Colonic mucosa (tissue), 4 donors: ENCODE data around the gene PLA2G4F. TPM values are rescaled to one million over a fixed set of nuclear protein-coding genes. Genes with fewer than 3 reads are reported as not detected.

ENCODE experiments used
- DNase-seq: peaks from one replicate; pipeline ENCODE4 v3.0.0-alpha.2; 2020
- H3K27ac ChIP-seq: fragments of 200-600 bp; one replicate; pipeline ENCODE4 v1.8.0; 2021
- H3K27me3 ChIP-seq: fragments of 200-600 bp; one replicate; pipeline ENCODE4 v1.8.0; 2021
- H3K36me3 ChIP-seq: fragments of 200-600 bp; one replicate; pipeline ENCODE4 v1.8.0; 2021
- H3K4me1 ChIP-seq: fragments of 200-600 bp; one replicate; pipeline ENCODE4 v1.8.0; 2021; ENCODE audit warnings: mild to moderate bottlenecking
- H3K4me3 ChIP-seq: fragments of 200-600 bp; one replicate; pipeline ENCODE4 v1.8.0; 2021
- H3K9ac ChIP-seq, 2 donors: one replicate each; pipeline ENCODE4 v1.7.0; 2013; ENCODE audit warnings: control low read depth in 2 of 2, low read depth in 2 of 2, low read length in 2 of 2
- H3K9me3 ChIP-seq: fragments of 200-600 bp; one replicate; pipeline ENCODE4 v1.8.0; 2021
- CTCF ChIP-seq: fragments of 200-600 bp; IDR thresholded peaks from one replicate; pipeline ENCODE4 v1.8.0; 2022; ENCODE audit warnings: antibody characterized with exemption, mild to moderate bottlenecking
- intact Hi-C: fragments of 100-400 bp; cut with DNase I; formaldehyde crosslinking; loops from one replicate; pipeline ENCODE4 v1.14.1; 2022
- total RNA-seq, 2 donors: library from RNA; stranded (reverse); fragmentation: NEBNext Ultra II Directional in 1 of 2; extraction: Animal tissue kit (Norgen Biotek cat#: 25700) in 1 of 2; gene quantifications; one replicate each; pipeline ENCODE4 v1.2.1, GENCODE V29; 2021
- donor health status: healthy.
- donor health status: DM: no; HTN: no; CAD: no.
- donor health status: DM: no; HTN: no; CAD: no.

Gene PLA2G4F
- total RNA-seq, 2 donors from 2014 or later = 27.7 to 30.2 TPM

- no peak overlapping the region for H3K9ac ChIP-seq
- no peaks in the 10 kb centered on the region for H3K4me1 ChIP-seq
- H3K27ac ChIP-seq = no peak overlapping the region
- no peaks in the 10 kb centered on the region for H3K9me3 ChIP-seq
- H3K27me3 ChIP-seq = no peaks in the 10 kb centered on the region
- no peak overlapping the region for H3K4me3 ChIP-seq
- TF ChIP-seq CTCF = no peak
- H3K36me3 ChIP-seq = peaks cover 6% of the 10 kb centered on the region
- intact Hi-C loops = no loop called here
- DNase-seq = no peak
Measured at GRCh38 chr15:42178056-42178455, 21.6 kb upstream of the PLA2G4F start.

- intact Hi-C loops = no loop called here
- no peak for DNase-seq
- Histone ChIP-seq H3K36me3 (peaks cover 12% of the 10 kb centered on the region), H3K9ac (no peak overlapping the region), H3K27ac (no peak overlapping the region), H3K4me1 (no peaks in the 10 kb centered on the region), H3K27me3 (no peaks in the 10 kb centered on the region), H3K4me3 (no peak overlapping the region), H3K9me3 (no peaks in the 10 kb centered on the region)
- no peak for TF ChIP-seq CTCF
Measured at GRCh38 chr15:42175671-42176070, 19.2 kb upstream of the PLA2G4F start.

GRCh38 chr15:42172475-42172874, 16.0 kb upstream of the PLA2G4F start:
- H3K9me3 ChIP-seq = no peaks in the 10 kb centered on the region
- H3K27ac ChIP-seq = no peak overlapping the region
- no peak overlapping the region for H3K9ac ChIP-seq
- no peaks in the 10 kb centered on the region for H3K4me1 ChIP-seq
- no peaks in the 10 kb centered on the region for H3K27me3 ChIP-seq
- intact Hi-C loops = no loop called here
- DNase-seq = no peak
- TF ChIP-seq CTCF = no peak
- no peak overlapping the region for H3K4me3 ChIP-seq
- peaks cover 12% of the 10 kb centered on the region for H3K36me3 ChIP-seq

GRCh38 chr15:42171795-42172194, 15.4 kb upstream of the PLA2G4F start:
- Histone ChIP-seq H3K27ac (no peak overlapping the region), H3K9ac (no peak overlapping the region), H3K36me3 (peaks cover 16% of the 10 kb centered on the region), H3K4me3 (no peak overlapping the region), H3K27me3 (no peaks in the 10 kb centered on the region), H3K4me1 (no peaks in the 10 kb centered on the region), H3K9me3 (no peaks in the 10 kb centered on the region)
- no peak for DNase-seq
- intact Hi-C loops = no loop called here
- no peak for TF ChIP-seq CTCF

- Histone ChIP-seq H3K27me3 (no peaks in the 10 kb centered on the region), H3K9ac (no peak overlapping the region), H3K27ac (no peak overlapping the region), H3K4me3 (no peak overlapping the region), H3K4me1 (no peaks in the 10 kb centered on the region), H3K36me3 (peaks cover 22% of the 10 kb centered on the region), H3K9me3 (no peaks in the 10 kb centered on the region)
- intact Hi-C loops = no loop called here
- no peak for DNase-seq
- TF ChIP-seq CTCF = no peak
Measured at GRCh38 chr15:42171122-42171521, 14.7 kb upstream of the PLA2G4F start.
